ENCODE data around the gene MAML3. TPM values are rescaled to one million over a fixed set of nuclear protein-coding genes. Genes with fewer than 3 reads are reported as not detected.

Gene MAML3
- total and polyA plus RNA-seq, 2 of the 13 experiments (the other 11 are each of a cell fraction or from before 2014, with no cell fraction given): 0.05 to 0.13 TPM

- no peak for TF ChIP-seq CREBL2 (CRISPR knock-in tag; IDR thresholded peaks at IDR 0.05; ENCODE audit: borderline replicate concordance)
- TF ChIP-seq ZNF235 (CRISPR knock-in tag; IDR thresholded peaks at IDR 0.05; ENCODE audit: borderline replicate concordance): no peak
- TF ChIP-seq SMAD3 (CRISPR knock-in tag; IDR thresholded peaks at IDR 0.05): no peak
- no peak for TF ChIP-seq ZFAT (CRISPR knock-in tag; conservative IDR thresholded peaks at IDR 0.05)
- no peak for TF ChIP-seq ZBTB33 (CRISPR knock-in tag; IDR thresholded peaks at IDR 0.05)
- TF ChIP-seq TERF1 (CRISPR knock-in tag; IDR thresholded peaks at IDR 0.05): no peak
- TF ChIP-seq CHD4 (IDR thresholded peaks at IDR 0.05; ENCODE audit: borderline replicate concordance, low read length): no peak
- TF ChIP-seq ZXDC (CRISPR knock-in tag; IDR thresholded peaks at IDR 0.05): no peak
- no peak for TF ChIP-seq ZSCAN25 (CRISPR knock-in tag; IDR thresholded peaks at IDR 0.05)
- no peak for TF ChIP-seq IRX3 (CRISPR knock-in tag; IDR thresholded peaks at IDR 0.05; ENCODE audit: borderline replicate concordance, low read depth)
- no peak for TF ChIP-seq ERF (CRISPR knock-in tag; IDR thresholded peaks at IDR 0.05)
- no peak for TF ChIP-seq MYPOP (CRISPR knock-in tag; IDR thresholded peaks at IDR 0.05)
- no peak for TF ChIP-seq POLR2A (IDR thresholded peaks at IDR 0.05; ENCODE audit: insufficient read depth in 1 of 2, low read depth in 2 of 2, low read length in 2 of 2)
- TF ChIP-seq HNF1B (CRISPR knock-in tag; IDR thresholded peaks at IDR 0.05): no peak
- TF ChIP-seq NR2F2 (IDR thresholded peaks at IDR 0.05; ENCODE audit: borderline replicate concordance, low read depth): no peak
- TF ChIP-seq TIGD3 (CRISPR knock-in tag; IDR thresholded peaks at IDR 0.05; ENCODE audit: borderline replicate concordance): no peak
- no peak for TF ChIP-seq PTBP1 (IDR thresholded peaks at IDR 0.05; ENCODE audit: low read depth, low read length, poor library complexity, severe bottlenecking)
- TF ChIP-seq ZNF292 (CRISPR knock-in tag; IDR thresholded peaks at IDR 0.05; ENCODE audit: borderline replicate concordance, low read depth): no peak
- TF ChIP-seq ZBTB42 (CRISPR knock-in tag; IDR thresholded peaks at IDR 0.05): no peak
Observed at GRCh38 chr4:139884438-139884837, 269.5 kb downstream of the MAML3 start (continued).

Data from HepG2 (cell line).